ENCODE results near the gene PNP. TPM values are rescaled to one million over a fixed set of nuclear protein-coding genes. Genes with fewer than 3 reads are reported as not detected.

The PNP gene
- total RNA-seq, 4 donors from 2014 or later, result 28.4 to 437 (median 117) TPM

DNA sequence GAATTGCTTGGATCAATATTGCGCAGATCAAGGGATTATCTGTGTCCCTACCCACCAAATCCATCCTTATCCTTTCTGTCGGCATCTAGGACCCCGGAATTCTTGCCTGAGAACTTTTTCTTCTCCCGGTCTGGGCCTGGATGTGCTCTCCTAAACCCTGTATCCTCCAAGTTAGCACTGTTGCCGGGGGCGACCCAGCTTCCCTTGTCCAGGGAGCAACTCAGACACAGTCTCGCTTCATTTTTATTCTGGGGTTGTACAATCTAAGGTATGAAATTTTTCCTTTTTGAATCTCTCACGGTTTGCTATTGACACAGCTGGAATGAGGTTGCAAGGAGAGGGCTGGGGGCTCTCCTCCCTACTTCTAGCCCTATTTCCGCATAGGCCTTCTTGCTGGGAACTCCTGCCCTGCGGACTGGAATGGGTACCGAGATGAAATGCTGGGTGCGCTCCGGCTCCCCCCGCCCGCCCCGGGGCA lies 403 bp upstream of the PNP start:
- ATAC-seq (ENCODE audit: low FRiP score) (peak; percentile 4), DNase-seq (ENCODE audit: low spot score) (no peak)
- TF ChIP-seq, protein P1, sequence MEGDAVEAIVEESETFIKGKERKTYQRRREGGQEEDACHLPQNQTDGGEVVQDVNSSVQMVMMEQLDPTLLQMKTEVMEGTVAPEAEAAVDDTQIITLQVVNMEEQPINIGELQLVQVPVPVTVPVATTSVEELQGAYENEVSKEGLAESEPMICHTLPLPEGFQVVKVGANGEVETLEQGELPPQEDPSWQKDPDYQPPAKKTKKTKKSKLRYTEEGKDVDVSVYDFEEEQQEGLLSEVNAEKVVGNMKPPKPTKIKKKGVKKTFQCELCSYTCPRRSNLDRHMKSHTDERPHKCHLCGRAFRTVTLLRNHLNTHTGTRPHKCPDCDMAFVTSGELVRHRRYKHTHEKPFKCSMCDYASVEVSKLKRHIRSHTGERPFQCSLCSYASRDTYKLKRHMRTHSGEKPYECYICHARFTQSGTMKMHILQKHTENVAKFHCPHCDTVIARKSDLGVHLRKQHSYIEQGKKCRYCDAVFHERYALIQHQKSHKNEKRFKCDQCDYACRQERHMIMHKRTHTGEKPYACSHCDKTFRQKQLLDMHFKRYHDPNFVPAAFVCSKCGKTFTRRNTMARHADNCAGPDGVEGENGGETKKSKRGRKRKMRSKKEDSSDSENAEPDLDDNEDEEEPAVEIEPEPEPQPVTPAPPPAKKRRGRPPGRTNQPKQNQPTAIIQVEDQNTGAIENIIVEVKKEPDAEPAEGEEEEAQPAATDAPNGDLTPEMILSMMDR (IDR thresholded peaks at IDR 0.05), result no peak

DNA sequence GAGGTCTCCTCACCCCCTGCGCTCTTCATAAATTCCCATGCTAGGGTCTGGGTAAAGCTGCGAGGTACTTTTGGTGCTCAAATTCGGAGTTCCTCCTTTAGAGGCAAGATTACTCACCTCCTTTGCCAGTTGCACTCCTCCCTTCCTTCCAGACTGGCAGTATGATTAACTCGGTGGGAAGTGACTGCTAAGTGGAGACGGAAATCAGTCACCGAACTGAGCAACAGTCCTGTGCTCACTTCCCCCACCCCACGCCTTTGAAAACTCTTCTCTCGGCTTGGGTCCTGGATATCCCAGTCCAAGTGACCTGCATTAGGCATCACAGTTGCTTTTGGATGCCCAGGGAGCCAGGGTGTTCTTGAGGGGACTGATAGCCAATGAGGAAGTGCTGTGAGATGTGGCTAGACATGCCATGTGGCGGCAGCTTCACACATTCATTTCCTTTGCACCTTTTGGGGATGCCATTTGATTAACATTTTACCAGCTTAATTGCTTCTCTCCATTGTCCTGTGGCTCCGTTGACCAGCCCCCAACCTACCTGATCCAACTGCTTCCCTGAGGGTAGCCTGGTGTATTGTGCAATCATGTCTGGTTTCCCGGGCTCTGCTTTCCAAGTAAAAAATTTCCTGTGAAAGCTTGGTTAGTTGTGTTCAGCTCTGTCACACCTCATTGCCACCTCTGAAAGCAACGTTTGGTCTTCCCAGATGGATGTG lies 840 bp downstream of the PNP start:
- peak; percentile 28 for DNase-seq (ENCODE audit: low spot score)
- TF ChIP-seq, protein P1 (IDR thresholded peaks at IDR 0.05), result no peak
- peak; percentile 78 for ATAC-seq (ENCODE audit: low FRiP score)

DNA sequence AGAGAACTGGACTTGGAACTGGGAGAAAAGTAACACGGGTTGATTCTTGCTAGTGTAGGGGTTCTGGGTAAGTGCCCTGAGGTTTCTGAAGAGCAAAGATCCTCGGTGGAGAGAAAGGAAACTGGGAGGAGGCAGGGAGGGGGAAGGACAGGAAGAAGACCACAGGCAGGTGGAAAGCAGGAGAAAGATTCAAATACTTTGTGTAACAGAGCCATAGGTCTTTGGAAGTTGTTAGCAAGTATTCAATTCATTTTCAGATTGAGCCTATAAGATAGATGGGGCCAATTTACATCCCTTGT lies 1.3 kb downstream of the PNP start:
- TF ChIP-seq, protein P1 (IDR thresholded peaks at IDR 0.05), result no peak
- ATAC-seq (ENCODE audit: low FRiP score) (no peak), DNase-seq (ENCODE audit: low spot score) (no peak)

DNA sequence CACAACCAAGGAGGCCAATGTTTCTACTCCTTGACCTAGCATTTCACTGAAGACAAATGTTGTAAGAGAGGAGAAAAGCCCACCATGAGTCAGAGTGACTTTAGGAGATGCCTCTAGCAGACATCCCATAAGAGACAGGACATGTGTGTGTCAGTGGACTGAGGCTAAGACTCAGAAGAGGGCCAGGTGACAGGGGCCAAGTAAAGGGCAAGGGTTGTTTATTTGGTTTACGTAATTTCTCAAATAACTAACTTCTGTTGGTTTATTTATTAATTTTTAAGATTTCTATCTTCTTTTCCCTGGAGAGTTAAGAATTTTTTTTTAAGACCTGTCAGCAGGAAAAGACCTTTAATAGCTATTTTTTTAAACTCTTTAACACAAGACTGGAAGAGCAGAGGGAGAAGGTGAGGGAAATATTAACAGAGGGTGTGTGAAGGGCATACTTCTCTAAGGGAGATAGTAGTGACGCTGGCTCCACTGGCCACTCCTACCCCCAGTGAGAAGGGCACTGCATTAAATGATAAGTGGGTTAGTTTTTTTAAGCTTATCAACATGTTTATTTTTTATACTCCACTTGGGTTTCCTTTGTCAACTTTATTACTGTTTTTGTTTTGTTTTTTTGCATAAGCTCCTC lies 3.4 kb downstream of the PNP start:
- ATAC-seq (ENCODE audit: low FRiP score) (no peak), DNase-seq (ENCODE audit: low spot score) (no peak)
- TF ChIP-seq, protein P1 (IDR thresholded peaks at IDR 0.05), result no peak

DNA sequence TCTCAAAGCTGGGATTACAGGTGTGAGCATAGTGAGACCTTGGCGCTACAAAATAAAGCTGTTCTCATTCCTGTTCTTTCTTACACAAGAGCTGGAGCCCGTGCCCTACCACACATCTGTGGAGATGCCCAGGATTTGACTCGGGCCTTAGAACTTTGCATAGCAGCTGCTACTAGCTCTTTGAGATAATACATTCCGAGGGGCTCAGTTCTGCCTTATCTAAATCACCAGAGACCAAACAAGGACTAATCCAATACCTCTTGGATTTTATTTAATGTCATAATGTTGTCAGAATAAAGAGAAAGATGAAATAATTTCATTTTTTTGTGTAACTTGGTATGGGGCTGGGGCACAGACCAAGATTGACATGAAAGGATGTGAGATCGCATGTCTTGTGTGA lies 7.6 kb downstream of the PNP start:
- no peak for DNase-seq (ENCODE audit: low spot score)
- ATAC-seq (ENCODE audit: low FRiP score), result no peak
- TF ChIP-seq, protein P1 (IDR thresholded peaks at IDR 0.05), result no peak

DNA sequence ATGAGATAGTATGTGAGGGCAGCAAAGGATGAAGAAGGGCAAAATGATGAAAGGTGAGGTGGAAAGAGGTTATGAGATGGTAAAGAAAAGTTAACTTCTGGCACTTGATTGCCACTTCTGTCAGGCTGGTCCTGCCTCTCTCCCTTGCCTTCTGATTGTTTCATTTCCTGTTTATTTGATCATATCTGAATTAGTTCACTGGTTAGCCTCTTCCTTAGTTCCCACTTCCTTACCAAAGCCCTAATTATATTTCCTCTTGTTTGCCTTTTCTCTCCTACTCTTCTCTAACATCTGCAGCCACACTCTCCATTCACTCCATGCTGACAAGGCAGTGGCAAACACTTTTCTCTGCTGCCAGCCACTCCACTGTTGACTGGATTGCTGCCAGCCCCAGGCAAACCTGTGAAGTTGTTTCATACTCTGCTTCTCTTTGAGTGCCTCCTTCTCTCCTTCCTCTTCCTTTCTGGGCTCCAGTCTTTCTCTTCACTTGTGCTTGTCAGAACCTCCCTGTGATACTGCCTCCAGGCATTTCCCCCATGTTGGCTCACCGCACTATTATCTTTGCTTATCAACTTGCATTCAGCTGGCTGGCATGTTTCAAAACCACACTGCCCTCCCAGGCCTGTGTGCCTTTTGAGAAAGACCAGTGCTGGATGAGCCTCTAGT lies 8.1 kb downstream of the PNP start:
- no peak for DNase-seq (ENCODE audit: low spot score)
- no peak for ATAC-seq (ENCODE audit: low FRiP score)
- TF ChIP-seq, protein P1 (IDR thresholded peaks at IDR 0.05), result no peak
